Activated CD8-positive, alpha-beta T cell treated with anti-CD3 and anti-CD28 coated beads, Interleukin-2, amount 10 ng/mL, durations not matched to agents 7 days and 5 days (primary cell): ENCODE results near the gene ONECUT1. TPM values are rescaled to one million over a fixed set of nuclear protein-coding genes. Genes with fewer than 3 reads are reported as not detected.

Experiments
- ATAC-seq: fragments of 150-1000 bp; cut with Tn5 transposase; one replicate; pipeline ENCODE4 v1.10.0; 2021; ENCODE audit warnings: moderate library complexity
- CTCF ChIA-PET: fragments of 350-600 bp; sonication (Branson Sonifier 250); formaldehyde crosslinking; loops from one replicate; lab custom pipeline; 2021; ENCODE audit warnings: antibody characterized with exemption; lab: Charles Lee
- POLR2A ChIA-PET: fragments of 350-600 bp; sonication (Branson Sonifier 250); formaldehyde crosslinking; loops from one replicate; lab custom pipeline; 2021; ENCODE audit warnings: antibody characterized with exemption; lab: Charles Lee
- DNase-seq: peaks from one replicate; pipeline ENCODE4 v3.0.0-alpha.2; 2020
- H3K27ac Mint-ChIP-seq: one replicate; pipeline ENCODE4 v1.8.0; 2021; ENCODE audit warnings: mild to moderate bottlenecking, mixed read lengths
- H3K27me3 Mint-ChIP-seq: one replicate; pipeline ENCODE4 v1.8.0; 2021; ENCODE audit warnings: low read depth, mixed read lengths
- H3K36me3 Mint-ChIP-seq: one replicate; pipeline ENCODE4 v1.8.0; 2021; ENCODE audit warnings: low read depth, mixed read lengths
- H3K4me1 Mint-ChIP-seq: one replicate; pipeline ENCODE4 v1.8.0; 2021; ENCODE audit warnings: low read depth, mixed read lengths
- H3K4me3 Mint-ChIP-seq: one replicate; pipeline ENCODE4 v1.8.0; 2021; ENCODE audit warnings: mild to moderate bottlenecking, mixed read lengths
- H3K9me3 Mint-ChIP-seq: one replicate; pipeline ENCODE4 v1.8.0; 2022; ENCODE audit warnings: mixed read lengths; ENCODE audit not compliant: insufficient read depth
- total RNA-seq, 2 experiments: library from RNA; stranded (reverse); gene quantifications; one replicate each; pipeline ENCODE4 v1.2.3, GENCODE V29; 2021

The ONECUT1 gene
- total RNA-seq, 2 experiments from 2014 or later = not detected

GRCh38 chr15:52718551-52718950 is 71.6 kb downstream of the ONECUT1 start:
- DNase-seq = no peak
- Mint-ChIP-seq H3K4me1 (no peaks in the 10 kb centered on the region), H3K36me3 (no peaks in the 10 kb centered on the region), H3K27me3 (peaks cover 14% of the 10 kb centered on the region), H3K4me3 (no peak overlapping the region), H3K27ac (no peak overlapping the region), H3K9me3 (no peaks in the 10 kb centered on the region)
- no peak for ATAC-seq
- ChIA-PET POLR2A (no interaction called here), CTCF (interaction anchor here (0.9 to 1.0 kb wide), 2 partner anchors 10 to 387 kb away, joined by 3 to 5 read pairs; no protein-coding TSS in a partner anchor)

- Mint-ChIP-seq H3K27ac (no peak overlapping the region), H3K4me3 (no peak overlapping the region)
- ATAC-seq = no peak
Observed at GRCh38 chr15:52717924-52718323, 72.2 kb downstream of the ONECUT1 start.

GRCh38 chr15:52717481-52717880 is 72.7 kb downstream of the ONECUT1 start:
- Mint-ChIP-seq H3K9me3 (no peaks in the 10 kb centered on the region), H3K4me1 (no peaks in the 10 kb centered on the region), H3K4me3 (no peak overlapping the region), H3K27ac (no peak overlapping the region), H3K27me3 (peaks cover 11% of the 10 kb centered on the region), H3K36me3 (no peaks in the 10 kb centered on the region)
- no peak for ATAC-seq
- CTCF ChIA-PET = interaction anchor here (1.0 kb wide), 1 partner anchor 9 kb away, joined by 5 read pairs; no protein-coding TSS in a partner anchor
- POLR2A ChIA-PET = no interaction called here
- no peak for DNase-seq

More at GRCh38 chr15:52717924-52718323, 72.2 kb downstream of the ONECUT1 start:
- CTCF ChIA-PET = interaction anchor here (1.0 kb wide), 1 partner anchor 9 kb away, joined by 5 read pairs; no protein-coding TSS in a partner anchor
- H3K27me3 Mint-ChIP-seq = peaks cover 12% of the 10 kb centered on the region
- DNase-seq = no peak
- no peaks in the 10 kb centered on the region for H3K9me3 Mint-ChIP-seq
- POLR2A ChIA-PET = no interaction called here
- no peaks in the 10 kb centered on the region for H3K36me3 Mint-ChIP-seq
- H3K4me1 Mint-ChIP-seq = no peaks in the 10 kb centered on the region

DNA sequence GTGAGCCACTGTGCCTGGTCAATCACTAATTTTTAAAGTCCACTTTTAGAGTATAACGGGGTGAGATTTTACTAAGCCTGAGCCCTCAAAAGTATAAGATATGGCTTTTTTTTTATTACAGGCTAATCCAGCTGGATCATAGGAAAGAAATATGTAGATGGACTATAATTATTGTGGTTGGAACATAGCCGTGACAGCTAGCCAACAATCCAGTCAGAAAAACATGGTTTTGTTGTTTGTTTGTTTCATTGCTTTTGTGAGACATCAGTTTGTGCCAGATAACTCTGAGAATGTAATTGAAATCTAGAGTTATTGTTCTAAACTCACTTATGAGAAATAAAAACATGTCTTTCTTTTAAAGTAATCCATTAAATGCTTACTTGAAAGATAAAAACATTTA is 73.6 kb downstream of the ONECUT1 start:
- ATAC-seq = no peak
- H3K27me3 Mint-ChIP-seq = peaks cover 15% of the 10 kb centered on the region
- CTCF ChIA-PET = no interaction called here
- H3K4me3 Mint-ChIP-seq = no peak overlapping the region
- no peaks in the 10 kb centered on the region for H3K36me3 Mint-ChIP-seq
- POLR2A ChIA-PET = no interaction called here
- no peaks in the 10 kb centered on the region for H3K9me3 Mint-ChIP-seq
- DNase-seq = no peak
- H3K27ac Mint-ChIP-seq = no peak overlapping the region
- no peaks in the 10 kb centered on the region for H3K4me1 Mint-ChIP-seq

DNA sequence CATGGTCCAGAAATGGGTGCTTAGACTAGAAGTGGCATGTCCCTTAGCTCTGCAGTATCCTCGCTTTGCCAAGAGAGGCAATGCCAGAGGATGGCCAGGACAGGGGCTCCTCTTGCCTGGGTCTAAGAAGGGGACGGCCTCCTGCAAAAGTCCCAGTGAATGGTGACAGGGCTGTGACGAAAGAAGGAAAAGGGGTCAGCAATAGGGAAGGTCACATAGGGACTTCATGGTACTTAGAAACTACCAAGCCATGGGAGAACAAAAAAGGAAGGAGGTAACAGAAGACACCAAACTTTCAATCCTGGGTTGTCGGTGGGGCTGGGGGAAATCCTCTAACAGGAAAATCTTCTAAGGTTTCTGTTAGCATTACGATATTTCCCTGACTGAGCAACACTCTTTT is 74.7 kb downstream of the ONECUT1 start:
- DNase-seq (no peak), ATAC-seq (no peak)
- no peak overlapping the region for H3K4me3 Mint-ChIP-seq
- no peaks in the 10 kb centered on the region for H3K36me3 Mint-ChIP-seq
- POLR2A ChIA-PET = no interaction called here
- CTCF ChIA-PET = no interaction called here
- no peaks in the 10 kb centered on the region for H3K4me1 Mint-ChIP-seq
- H3K27ac Mint-ChIP-seq = no peak overlapping the region
- no peaks in the 10 kb centered on the region for H3K9me3 Mint-ChIP-seq
- peaks cover 12% of the 10 kb centered on the region for H3K27me3 Mint-ChIP-seq

DNA sequence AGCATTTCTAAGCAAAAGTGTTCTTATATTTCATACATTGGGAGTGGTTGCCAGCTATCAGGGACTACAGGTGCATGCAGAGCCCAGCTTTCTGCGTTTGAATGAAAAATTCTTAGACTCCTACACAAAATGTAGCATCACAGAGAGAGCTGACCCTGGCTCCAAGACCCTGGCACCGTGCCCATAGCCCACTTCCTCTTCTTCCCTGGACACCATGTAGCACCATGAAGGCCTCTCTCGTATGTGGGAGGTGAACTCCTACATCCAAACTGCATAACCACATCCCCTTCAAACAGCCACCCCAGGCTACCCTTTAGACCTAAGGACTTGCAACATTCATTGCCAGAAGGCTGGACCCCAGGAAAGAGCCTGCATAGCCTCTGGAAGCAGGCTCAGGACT is 75.2 kb downstream of the ONECUT1 start:
- Mint-ChIP-seq H3K9me3 (no peaks in the 10 kb centered on the region), H3K27ac (no peak overlapping the region), H3K4me3 (no peak overlapping the region), H3K4me1 (no peaks in the 10 kb centered on the region), H3K36me3 (no peaks in the 10 kb centered on the region), H3K27me3 (peaks cover 12% of the 10 kb centered on the region)
- POLR2A ChIA-PET = no interaction called here
- DNase-seq (no peak), ATAC-seq (no peak)
- CTCF ChIA-PET = no interaction called here

- Mint-ChIP-seq H3K27me3 (peaks cover 9% of the 10 kb centered on the region), H3K27ac (no peak overlapping the region), H3K4me3 (no peak overlapping the region), H3K9me3 (no peaks in the 10 kb centered on the region), H3K4me1 (no peaks in the 10 kb centered on the region), H3K36me3 (no peaks in the 10 kb centered on the region)
- CTCF ChIA-PET = interaction anchor here (0.9 kb wide), 1 partner anchor 10 kb away, joined by 3 read pairs; no protein-coding TSS in a partner anchor
- POLR2A ChIA-PET = no interaction called here
- DNase-seq (no peak), ATAC-seq (no peak)
Observed at GRCh38 chr15:52710708-52711389, 79.3 kb downstream of the ONECUT1 start.

- Mint-ChIP-seq H3K9me3 (no peaks in the 10 kb centered on the region), H3K4me1 (no peaks in the 10 kb centered on the region), H3K36me3 (no peaks in the 10 kb centered on the region), H3K27me3 (peaks cover 9% of the 10 kb centered on the region), H3K27ac (no peak overlapping the region), H3K4me3 (no peak overlapping the region)
- ChIA-PET POLR2A (no interaction called here), CTCF (interaction anchor here (0.9 kb wide), 1 partner anchor 9 kb away, joined by 3 read pairs; no protein-coding TSS in a partner anchor)
- DNase-seq = no peak
- no peak for ATAC-seq
Observed at GRCh38 chr15:52710050-52710707, 80.0 kb downstream of the ONECUT1 start.

GRCh38 chr15:52709187-52709981 is 80.8 kb downstream of the ONECUT1 start:
- ChIA-PET CTCF (interaction anchor here (1.4 kb wide), 1 partner anchor 9 kb away, joined by 5 read pairs; no protein-coding TSS in a partner anchor), POLR2A (no interaction called here)
- Mint-ChIP-seq H3K27ac (no peak overlapping the region), H3K27me3 (peaks cover 11% of the 10 kb centered on the region), H3K4me3 (no peak overlapping the region), H3K36me3 (no peaks in the 10 kb centered on the region), H3K9me3 (no peaks in the 10 kb centered on the region), H3K4me1 (no peaks in the 10 kb centered on the region)
- DNase-seq = no peak
- no peak for ATAC-seq
